ENCODE measurements around the gene HGD. TPM values are rescaled to one million over a fixed set of nuclear protein-coding genes. Genes with fewer than 3 reads are reported as not detected.
"Not testable (repeated sequence)": the region's sequence is repeated elsewhere in the genome, so short reads cannot be mapped to it uniquely, and the experiment has no call there.

The HGD gene
- total and polyA plus RNA-seq, 9 donors, result 0.04 to 2.4 (median 0.69) TPM; not detected in 1

- Histone ChIP-seq H3K27ac (no peak overlapping the region), H3K9me3 (peaks cover 0 to 11% of the 10 kb centered on the region in 2 donors), H3K4me1 (ENCODE audit: insufficient read depth) (no peaks in the 10 kb centered on the region), H3K36me3 (no peaks in the 10 kb centered on the region), H3K4me3 (no peak overlapping the region), H3K27me3 (no peaks in the 10 kb centered on the region)
- no peak for DNase-seq
- WGBS, 3 donors, result 85 to 89% (median 88%) methylated on average over 12 of the region's 12 CpGs
- TF ChIP-seq EP300 (IDR thresholded peaks at IDR 0.05) (no peak), POLR2A (IDR thresholded peaks at IDR 0.05) (no peak), CTCF (IDR thresholded peaks at IDR 0.05) (no peak)
- intact Hi-C loops (cut with DNase I), result no loop called here
Measured at GRCh38 chr3:120622870-120623726, 58.9 kb downstream of the HGD start.

GRCh38 chr3:120622457-120622856 is 59.6 kb downstream of the HGD start:
- no peak for DNase-seq
- Histone ChIP-seq H3K9me3 (peaks cover 0 to 11% of the 10 kb centered on the region in 2 donors), H3K4me3 (no peak overlapping the region), H3K36me3 (no peaks in the 10 kb centered on the region), H3K4me1 (ENCODE audit: insufficient read depth) (no peaks in the 10 kb centered on the region), H3K27ac (no peak overlapping the region), H3K27me3 (no peaks in the 10 kb centered on the region)
- TF ChIP-seq CTCF (IDR thresholded peaks at IDR 0.05) (no peak), EP300 (IDR thresholded peaks at IDR 0.05) (no peak), POLR2A (IDR thresholded peaks at IDR 0.05) (no peak)
- intact Hi-C loops (cut with DNase I), result no loop called here
- WGBS, 3 donors, result 82 to 90% (median 89%) methylated on average over 3 of the region's 3 CpGs

- WGBS, 3 donors, result 85 to 91% (median 89%) methylated on average over 8 of the region's 8 CpGs
- H3K36me3 ChIP-seq; H3K4me3 ChIP-seq; DNase-seq; H3K4me1 ChIP-seq (ENCODE audit: insufficient read depth); H3K9me3 ChIP-seq; intact Hi-C loops (cut with DNase I); H3K27ac ChIP-seq; H3K27me3 ChIP-seq: not testable (repeated sequence)
Measured at GRCh38 chr3:120616745-120617144, 65.3 kb downstream of the HGD start.

GRCh38 chr3:120615847-120616609 is 66.0 kb downstream of the HGD start:
- Histone ChIP-seq H3K36me3 (no peaks in the 10 kb centered on the region), H3K4me3 (no peak overlapping the region), H3K27me3 (no peaks in the 10 kb centered on the region), H3K27ac (no peak overlapping the region), H3K9me3 (no peaks in the 10 kb centered on the region), H3K4me1 (ENCODE audit: insufficient read depth) (no peaks in the 10 kb centered on the region)
- TF ChIP-seq CTCF (IDR thresholded peaks at IDR 0.05) (no peak), EP300 (IDR thresholded peaks at IDR 0.05) (no peak), POLR2A (IDR thresholded peaks at IDR 0.05) (no peak)
- 72 to 79% (median 73%) methylated on average over 13 of the region's 13 CpGs for WGBS, 3 donors
- intact Hi-C loops (cut with DNase I), result no loop called here
- no peak for DNase-seq
